T-helper 1 cell treated with Interleukin-12 subunit alpha and Interleukin-12 subunit beta and Interleukin-4 antibody, amounts not matched to agents 30 μg/mL and 1 μg/mL, for 36 hours (primary cell): ENCODE data around the gene ZNF260.

ENCODE experiments used
- H3K27ac Mint-ChIP-seq: one replicate; pipeline ENCODE4 v1.8.0; 2021; ENCODE audit warnings: mild to moderate bottlenecking, mixed read lengths
- H3K27me3 Mint-ChIP-seq: one replicate; pipeline ENCODE4 v1.8.0; 2021; ENCODE audit warnings: low read depth, mixed read lengths
- H3K36me3 Mint-ChIP-seq: one replicate; pipeline ENCODE4 v1.8.0; 2021; ENCODE audit warnings: low read depth, mixed read lengths
- H3K4me1 Mint-ChIP-seq: one replicate; pipeline ENCODE4 v1.8.0; 2021; ENCODE audit warnings: low read depth, mixed read lengths
- H3K4me3 Mint-ChIP-seq: one replicate; pipeline ENCODE4 v1.8.0; 2021; ENCODE audit warnings: mild to moderate bottlenecking, moderate library complexity, mixed read lengths
- H3K9me3 Mint-ChIP-seq: one replicate; pipeline ENCODE4 v1.8.0; 2021; ENCODE audit warnings: mixed read lengths

Gene ZNF260

DNA sequence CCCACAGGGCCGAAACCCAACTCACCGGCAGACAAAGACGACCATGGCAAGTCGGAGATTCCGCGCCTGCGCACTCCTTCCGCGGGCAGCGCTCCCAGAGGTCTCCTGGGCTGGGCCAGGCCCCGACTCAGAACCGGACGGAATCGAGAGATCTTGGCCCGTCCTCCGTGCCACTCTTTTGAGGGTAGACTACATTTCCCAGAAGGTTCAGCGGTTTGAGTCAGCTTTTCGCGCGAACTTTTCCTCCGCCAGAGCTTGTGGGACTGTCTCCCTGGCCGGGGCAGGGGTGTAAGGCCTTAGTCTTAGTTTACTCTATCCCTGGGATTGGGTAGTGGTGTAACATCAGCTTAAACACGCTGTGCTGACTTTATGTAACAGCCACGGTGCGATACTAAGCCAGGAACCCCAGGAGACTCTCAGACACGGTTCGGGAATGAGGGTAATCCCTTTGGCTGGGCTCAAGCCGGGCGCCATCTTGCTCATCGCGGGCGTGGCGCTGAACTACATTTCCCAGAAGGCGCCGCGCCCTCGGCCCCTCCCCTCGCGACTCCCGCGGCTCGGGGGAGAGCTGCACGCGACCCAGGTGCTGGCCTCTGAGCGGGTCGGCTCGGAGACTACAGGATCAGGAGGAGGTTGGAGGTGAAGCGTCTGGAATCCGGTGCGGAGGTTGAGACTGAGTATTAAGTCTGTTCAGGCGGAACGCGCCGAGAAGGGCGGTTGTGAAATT, at the start of gene ZNF260:
Gene ZNF260, minus strand, starts transcription at position 78 of the 727 bp plus-strand sequence. CDS start 13,033 bp downstream, outside the sequence.
- H3K27ac Mint-ChIP-seq = peak within 1 kb of the TSS; percentile 97
- peaks cover 32% of the 10 kb centered on the region for H3K36me3 Mint-ChIP-seq
- peaks cover 22% of the 10 kb centered on the region for H3K4me1 Mint-ChIP-seq
- H3K4me3 Mint-ChIP-seq = peak within 1 kb of the TSS; percentile 98
- H3K9me3 Mint-ChIP-seq = peaks cover 43% of the 10 kb centered on the region
- no peaks in the 10 kb centered on the region for H3K27me3 Mint-ChIP-seq

DNA sequence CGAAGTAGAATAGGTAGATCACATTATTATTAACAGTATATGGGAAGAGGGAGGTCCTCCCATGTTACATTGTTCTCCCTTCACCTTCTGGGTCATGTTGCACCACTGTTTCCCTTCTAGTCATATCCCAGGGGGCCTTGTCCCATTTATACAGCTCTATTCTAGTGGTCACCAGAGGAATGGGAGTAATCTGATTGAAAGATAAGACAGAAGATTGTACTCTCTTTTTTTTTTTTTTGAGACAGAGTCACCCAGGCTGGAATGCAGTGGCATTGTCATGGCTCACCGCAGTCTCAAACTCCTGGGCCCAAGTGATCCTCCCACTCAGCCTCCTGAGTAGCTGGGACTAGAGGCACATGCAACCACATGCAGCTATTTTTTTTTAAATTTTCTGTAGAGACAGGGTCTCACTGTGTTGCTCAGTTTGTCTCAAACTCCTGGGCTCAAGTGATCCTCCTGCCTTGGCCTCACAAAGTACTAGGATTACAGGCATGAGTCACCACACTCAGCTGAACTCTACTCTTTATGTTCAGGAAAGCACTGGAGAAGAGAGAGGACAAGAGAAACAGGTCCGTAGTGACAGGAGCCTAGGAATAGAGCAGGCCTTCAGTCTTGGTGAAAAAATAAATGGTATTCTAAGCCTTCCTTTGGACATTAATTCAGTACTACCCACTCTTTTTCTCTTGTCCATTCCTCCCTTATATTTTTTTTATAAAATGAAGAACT, 49.4 kb upstream of the ZNF260 start:
- Mint-ChIP-seq H3K27me3 (no peaks in the 10 kb centered on the region), H3K36me3 (peaks cover 75% of the 10 kb centered on the region), H3K9me3 (peaks cover 46% of the 10 kb centered on the region), H3K4me1 (peaks cover 17% of the 10 kb centered on the region), H3K4me3 (no peak overlapping the region), H3K27ac (no peak overlapping the region)

DNA sequence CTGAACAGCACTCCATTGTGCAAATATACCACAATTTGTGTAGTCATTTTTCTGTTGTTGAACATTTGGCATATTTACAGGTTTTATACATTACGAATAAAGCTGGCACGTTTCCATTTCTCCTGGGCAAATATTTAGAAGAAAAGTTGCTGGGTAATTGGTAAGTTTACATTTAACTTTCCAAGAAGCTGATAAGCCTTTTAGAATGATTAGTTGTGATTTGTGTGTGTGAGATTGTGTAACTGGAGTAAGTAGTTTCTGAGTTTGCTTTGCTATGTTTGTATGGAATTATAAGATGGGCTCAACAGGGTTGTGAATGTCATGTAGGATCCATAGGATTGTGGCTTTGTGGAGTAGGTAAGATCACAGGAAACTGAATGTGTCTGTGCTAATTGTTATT, 46.7 kb upstream of the ZNF260 start:
- Mint-ChIP-seq H3K36me3 (peaks cover 71% of the 10 kb centered on the region), H3K27me3 (no peaks in the 10 kb centered on the region), H3K9me3 (peaks cover 34% of the 10 kb centered on the region), H3K4me1 (peaks cover 24% of the 10 kb centered on the region), H3K4me3 (peak overlapping the region; percentile 52), H3K27ac (peak overlapping the region; percentile 43)

- Mint-ChIP-seq H3K4me3 (peak overlapping the region; percentile 94), H3K27me3 (no peaks in the 10 kb centered on the region), H3K36me3 (peaks cover 71% of the 10 kb centered on the region), H3K9me3 (peaks cover 33% of the 10 kb centered on the region), H3K4me1 (peaks cover 24% of the 10 kb centered on the region), H3K27ac (peak overlapping the region; percentile 98)
Observed at GRCh38 chr19:36573895-36574720, 46.0 kb upstream of the ZNF260 start.

DNA sequence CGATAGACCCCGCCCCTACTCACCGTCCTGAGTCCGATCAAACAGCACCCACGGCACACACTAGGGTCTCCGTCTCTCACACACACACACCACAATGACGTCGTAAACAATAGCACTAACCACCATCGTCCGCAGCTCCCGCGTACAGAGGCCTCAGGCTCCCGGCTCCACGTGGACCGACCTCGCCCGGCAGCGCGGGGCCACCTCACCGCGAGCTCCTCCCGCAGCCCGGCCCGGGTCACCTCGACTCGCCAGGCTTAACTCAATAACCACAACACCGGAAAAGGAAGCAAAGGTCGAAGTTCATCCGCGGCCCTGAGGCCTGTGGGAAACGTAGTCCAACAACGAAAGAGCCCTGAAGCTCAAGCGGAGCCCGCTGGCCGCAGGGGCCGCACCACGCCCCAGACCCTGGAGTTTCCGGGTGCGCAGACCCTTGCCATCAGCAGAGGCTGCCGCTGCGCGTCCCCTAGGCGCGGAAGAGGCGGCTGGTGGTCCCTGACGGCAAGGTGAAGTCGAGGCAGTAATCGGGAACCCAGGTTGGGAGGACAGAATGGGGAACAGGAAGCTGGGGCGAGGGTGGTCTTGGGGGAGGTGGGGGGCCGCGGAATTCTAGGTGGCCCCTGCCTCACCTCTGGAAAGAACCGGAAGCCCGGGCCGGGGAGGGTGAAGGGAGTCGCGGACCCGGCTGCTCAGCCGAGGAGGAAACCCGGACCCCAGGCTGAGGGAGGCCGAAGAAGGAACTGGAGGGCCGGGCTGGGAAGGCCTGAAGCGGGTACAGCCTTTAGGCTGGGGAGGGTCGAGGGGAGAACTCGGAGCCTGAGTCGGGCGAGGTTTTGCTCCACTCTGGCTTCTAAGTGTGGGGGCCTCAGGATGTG, 45.2 kb upstream of the ZNF260 start, which contains the start of gene ZNF529:
Gene ZNF529, minus strand, starts transcription at position 273 of the 875 bp plus-strand sequence. CDS start 946 bp downstream, outside the sequence.
- Mint-ChIP-seq H3K4me1 (peaks cover 24% of the 10 kb centered on the region), H3K4me3 (peak within 1 kb of the TSS; percentile 94), H3K36me3 (peaks cover 73% of the 10 kb centered on the region), H3K9me3 (peaks cover 37% of the 10 kb centered on the region), H3K27ac (peak within 1 kb of the TSS; percentile 98), H3K27me3 (no peaks in the 10 kb centered on the region)

GRCh38 chr19:36572593-36573019, 44.5 kb upstream of the ZNF260 start:
- peaks cover 41% of the 10 kb centered on the region for H3K9me3 Mint-ChIP-seq
- H3K27ac Mint-ChIP-seq = peak overlapping the region; percentile 98
- peaks cover 24% of the 10 kb centered on the region for H3K4me1 Mint-ChIP-seq
- H3K36me3 Mint-ChIP-seq = peaks cover 76% of the 10 kb centered on the region
- H3K4me3 Mint-ChIP-seq = peak overlapping the region; percentile 94
- no peaks in the 10 kb centered on the region for H3K27me3 Mint-ChIP-seq

DNA sequence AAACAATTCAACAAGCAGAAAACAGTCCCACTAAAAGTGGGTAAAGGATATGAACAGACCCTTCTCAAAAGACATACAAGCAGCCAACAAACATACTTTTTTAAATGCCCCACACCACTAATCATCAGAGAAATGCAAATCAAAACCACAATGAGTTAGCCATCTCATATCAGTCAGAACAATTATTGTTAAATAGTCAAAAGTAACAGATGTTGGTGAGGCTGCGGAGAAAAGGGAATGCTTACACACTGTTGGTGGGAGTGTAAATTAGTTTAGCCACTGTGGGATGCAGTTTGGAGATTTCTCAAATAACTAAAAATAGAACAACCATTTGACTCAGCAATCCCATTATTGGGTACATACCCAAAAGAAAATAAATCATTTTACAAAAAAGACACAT, 36.3 kb upstream of the ZNF260 start:
- Mint-ChIP-seq H3K4me3 (no peak overlapping the region), H3K27ac (no peak overlapping the region), H3K4me1 (no peaks in the 10 kb centered on the region), H3K36me3 (peaks cover 61% of the 10 kb centered on the region), H3K9me3 (peaks cover 70% of the 10 kb centered on the region), H3K27me3 (no peaks in the 10 kb centered on the region)

GRCh38 chr19:36547001-36547732, 19.1 kb upstream of the ZNF260 start:
- H3K4me3 Mint-ChIP-seq = no peak overlapping the region
- H3K4me1 Mint-ChIP-seq = no peaks in the 10 kb centered on the region
- no peaks in the 10 kb centered on the region for H3K27me3 Mint-ChIP-seq
- peaks cover 68% of the 10 kb centered on the region for H3K36me3 Mint-ChIP-seq
- no peak overlapping the region for H3K27ac Mint-ChIP-seq
- peaks cover 81% of the 10 kb centered on the region for H3K9me3 Mint-ChIP-seq

DNA sequence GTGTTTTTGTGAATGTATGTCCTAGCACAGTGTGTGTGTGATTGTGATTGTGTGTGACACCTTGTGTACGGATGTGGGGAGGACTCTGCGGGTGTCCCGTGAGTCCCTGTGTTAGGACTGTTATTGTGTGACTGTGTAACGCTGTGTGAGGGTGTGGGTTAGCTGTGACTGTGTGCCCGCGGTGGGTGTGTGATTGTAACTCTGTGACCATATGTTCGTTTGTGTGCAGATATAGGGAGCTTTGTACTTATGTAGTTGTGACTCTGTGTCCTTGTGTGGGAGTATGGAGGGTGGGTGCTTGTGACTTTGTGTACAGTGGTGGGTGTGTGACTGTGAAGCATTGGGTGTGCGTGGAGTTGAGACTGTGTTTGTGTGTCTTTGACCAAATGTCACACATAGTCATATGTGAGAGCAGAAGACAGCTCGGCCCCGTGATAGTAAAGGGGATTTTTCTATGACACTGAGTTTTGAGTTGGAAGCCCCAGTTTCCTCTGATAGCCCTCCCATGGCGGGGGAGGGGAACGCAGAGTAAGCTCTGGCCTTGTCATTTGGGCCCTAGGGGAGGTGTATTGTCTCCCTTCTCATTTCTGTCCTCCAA, 949 bp upstream of the ZNF260 start:
- Mint-ChIP-seq H3K4me1 (peaks cover 22% of the 10 kb centered on the region), H3K4me3 (peak overlapping the region; percentile 98), H3K36me3 (peaks cover 28% of the 10 kb centered on the region), H3K27me3 (no peaks in the 10 kb centered on the region), H3K9me3 (peaks cover 44% of the 10 kb centered on the region), H3K27ac (peak overlapping the region; percentile 97)

- Mint-ChIP-seq H3K4me1 (peaks cover 22% of the 10 kb centered on the region), H3K9me3 (peaks cover 43% of the 10 kb centered on the region), H3K27me3 (no peaks in the 10 kb centered on the region), H3K36me3 (peaks cover 35% of the 10 kb centered on the region), H3K4me3 (peak overlapping the region; percentile 98), H3K27ac (peak overlapping the region; percentile 97)
Observed at GRCh38 chr19:36527873-36528193, 238 bp downstream of the ZNF260 start.

DNA sequence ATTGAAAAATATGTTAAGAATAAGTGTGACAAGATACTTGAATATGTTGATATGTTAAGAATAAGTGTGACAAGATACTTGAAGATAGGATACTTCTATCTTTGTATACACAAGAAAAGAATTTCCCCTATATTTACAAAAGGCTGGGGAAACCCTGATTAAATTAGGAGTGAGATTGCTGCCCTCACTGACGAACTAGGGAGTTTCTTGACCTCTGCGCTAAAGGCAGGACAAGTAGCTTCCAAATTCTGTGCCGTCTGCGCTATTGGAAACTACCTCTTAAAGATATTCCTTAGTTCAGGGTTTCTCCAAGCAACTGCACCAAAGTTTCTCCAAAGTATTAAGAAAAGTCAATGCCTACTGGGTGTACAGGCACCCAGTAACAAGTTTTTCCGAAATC, 730 bp downstream of the ZNF260 start:
- H3K4me3 Mint-ChIP-seq = peak overlapping the region; percentile 98
- peaks cover 22% of the 10 kb centered on the region for H3K4me1 Mint-ChIP-seq
- H3K9me3 Mint-ChIP-seq = peaks cover 43% of the 10 kb centered on the region
- peaks cover 39% of the 10 kb centered on the region for H3K36me3 Mint-ChIP-seq
- no peak overlapping the region for H3K27ac Mint-ChIP-seq
- H3K27me3 Mint-ChIP-seq = no peaks in the 10 kb centered on the region

DNA sequence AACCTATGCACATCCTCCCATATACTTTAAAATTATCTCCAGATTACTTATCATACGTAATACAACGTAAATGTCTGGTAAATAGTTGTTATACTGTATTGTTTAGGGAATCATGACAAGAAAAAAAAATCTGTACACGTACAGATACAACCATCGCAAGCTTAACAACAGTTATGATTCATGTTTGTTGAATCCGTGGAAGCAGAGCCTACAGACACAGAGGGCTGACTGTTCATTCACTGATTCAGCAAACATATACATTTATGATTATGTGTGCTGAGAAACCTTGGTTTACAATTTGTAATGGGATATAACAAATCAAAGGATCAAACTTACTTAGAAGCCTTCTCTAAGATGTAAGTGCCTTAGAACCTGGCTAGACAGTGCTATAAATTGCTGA, 1.5 kb downstream of the ZNF260 start:
- peak overlapping the region; percentile 63 for H3K4me3 Mint-ChIP-seq
- H3K27ac Mint-ChIP-seq = no peak overlapping the region
- H3K36me3 Mint-ChIP-seq = peaks cover 40% of the 10 kb centered on the region
- peaks cover 43% of the 10 kb centered on the region for H3K9me3 Mint-ChIP-seq
- H3K27me3 Mint-ChIP-seq = no peaks in the 10 kb centered on the region
- peaks cover 22% of the 10 kb centered on the region for H3K4me1 Mint-ChIP-seq

DNA sequence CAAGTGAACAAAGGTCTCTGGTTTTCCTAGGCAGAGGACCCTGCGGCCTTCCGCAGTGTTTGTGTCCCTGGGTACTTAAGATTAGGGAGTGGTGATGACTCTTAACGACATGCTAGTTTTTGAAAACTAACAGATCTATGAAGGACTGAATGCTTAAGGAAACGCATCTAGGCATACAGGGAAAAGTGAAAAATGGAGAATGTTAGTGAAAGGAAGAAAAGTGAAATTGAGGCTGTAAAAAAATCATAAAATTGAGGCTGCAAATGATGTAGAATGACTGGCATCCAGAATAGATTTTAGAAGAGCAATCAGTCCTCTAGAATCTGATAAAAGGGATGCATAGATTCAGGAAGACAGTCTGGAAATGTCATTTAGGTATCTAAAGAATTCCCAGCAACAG, 3.5 kb downstream of the ZNF260 start:
- Mint-ChIP-seq H3K27ac (no peak overlapping the region), H3K27me3 (no peaks in the 10 kb centered on the region), H3K4me1 (peaks cover 22% of the 10 kb centered on the region), H3K4me3 (no peak overlapping the region), H3K36me3 (peaks cover 52% of the 10 kb centered on the region), H3K9me3 (peaks cover 52% of the 10 kb centered on the region)
